Endothelial cell of umbilical vein (primary cell): Measurements from ENCODE around the gene MFN2. TPM values are rescaled to one million over a fixed set of nuclear protein-coding genes. Genes with fewer than 3 reads are reported as not detected.

Source experiments
- BruUV-seq: library from RNA; stranded (reverse); fragments of 400-500 nt; replicated peaks from 2 replicates; lab custom pipeline; 2021; lab: Mats Ljungman, UMichigan
- CTCF ChIA-PET: fragments of 300-600, 350-600 bp; sonication (Branson Sonifier 250); formaldehyde crosslinking; loops from one replicate; lab custom pipeline; 2021; ENCODE audit warnings: antibody characterized with exemption, inconsistent platforms; lab: Charles Lee
- POLR2A ChIA-PET: fragments of 300-600, 350-600 bp; sonication (Branson Sonifier 250); formaldehyde crosslinking; loops from one replicate; lab custom pipeline; 2021; ENCODE audit warnings: antibody characterized with exemption, inconsistent platforms; lab: Charles Lee
- DNase-seq: peaks from one replicate; pipeline ENCODE4 v3.0.0-alpha.2; 2011; ENCODE audit warnings: low read depth, low spot score
- FAIRE-seq: peaks from 2 replicates; lab custom pipeline; 2011; peaks lifted over from hg19 to GRCh38; lab: Jason Lieb, UNC
- H2AFZ ChIP-seq: 2 replicates; pipeline ENCODE4 v1.6.0; 2012; ENCODE audit warnings: low read depth, low read length, control low read depth, inconsistent platforms
- H3K27ac ChIP-seq: 2 replicates; pipeline ENCODE4 v1.5.1; 2011; ENCODE audit warnings: low read depth, mild to moderate bottlenecking, control low read depth, low read length, moderate library complexity; ENCODE audit not compliant: insufficient read depth
- H3K27me3 ChIP-seq, 2 experiments: 2 replicates each; pipeline versions ENCODE4 v1.6.0 to v1.6.1; 2011; ENCODE audit warnings: low read length in 2 of 2, mixed read lengths in 1 of 2; ENCODE audit not compliant: control insufficient read depth in 2 of 2, insufficient read depth in 2 of 2
- H3K36me3 ChIP-seq, 2 experiments: 2 replicates in 1 of 2; 3 replicates in 1 of 2; pipeline ENCODE4 v1.5.1; 2011; ENCODE audit warnings: low read length in 2 of 2, mild to moderate bottlenecking in 1 of 2, moderate library complexity in 1 of 2; ENCODE audit not compliant: control insufficient read depth in 2 of 2, insufficient read depth in 2 of 2; ENCODE audit errors: extremely low read depth in 1 of 2
- H3K4me1 ChIP-seq: 3 replicates; pipeline ENCODE4 v1.5.1; 2011; ENCODE audit warnings: mild to moderate bottlenecking, low read length; ENCODE audit not compliant: control insufficient read depth, insufficient read depth; ENCODE audit errors: extremely low read depth
- H3K4me2 ChIP-seq: 2 replicates; pipeline ENCODE4 v1.6.1; 2011; ENCODE audit warnings: low read length, control low read depth, mixed read lengths; ENCODE audit not compliant: insufficient read depth
- H3K4me3 ChIP-seq, 3 experiments: fragments of 200-600 bp in 1 of 3; sonication (generic), shearing (Covaris generic) in 1 of 3; replicated peaks in 1 of 3; 2 replicates each; pipeline ENCODE4 v1.5.1; 2011 to 2016; ENCODE audit warnings: control low read depth in 3 of 3, low read length in 3 of 3, mild to moderate bottlenecking in 2 of 3, inconsistent platforms in 1 of 3, low read depth in 1 of 3, moderate library complexity in 1 of 3; ENCODE audit not compliant: insufficient read depth in 1 of 3
- H3K79me2 ChIP-seq: 2 replicates; pipeline ENCODE4 v1.6.0; 2012; ENCODE audit warnings: low read length, inconsistent platforms; ENCODE audit not compliant: control insufficient read depth, insufficient read depth
- H3K9ac ChIP-seq: replicated peaks from 2 replicates; pipeline ENCODE3; 2011; ENCODE audit warnings: low read length, control low read depth; ENCODE audit not compliant: insufficient read depth; ENCODE audit errors: extremely low read depth
- H3K9me1 ChIP-seq: replicated peaks from 3 replicates; pipeline ENCODE4 v1.6.0; 2011; ENCODE audit warnings: mild to moderate bottlenecking, low read length; ENCODE audit not compliant: control insufficient read depth, insufficient read depth; ENCODE audit errors: extremely low read depth
- H3K9me3 ChIP-seq: replicated peaks from 2 replicates; pipeline ENCODE4 v1.5.1; 2012; ENCODE audit warnings: low read length, inconsistent platforms; ENCODE audit not compliant: control insufficient read depth, insufficient read depth
- H4K20me1 ChIP-seq: replicated peaks from 2 replicates; pipeline ENCODE3; 2011; ENCODE audit warnings: mild to moderate bottlenecking, low read length; ENCODE audit not compliant: control insufficient read depth, insufficient read depth; ENCODE audit errors: extremely low read depth
- CTCF ChIP-seq, 2 donors: IDR thresholded peaks; 1 replicate in 1 of 2; 2 replicates in 1 of 2; pipeline ENCODE4 v1.5.1; 2011; ENCODE audit warnings: low read length in 2 of 2, mild to moderate bottlenecking in 2 of 2, moderate library complexity in 2 of 2, control low read depth in 1 of 2, inconsistent platforms in 1 of 2, low read depth in 1 of 2; ENCODE audit not compliant: insufficient read depth in 1 of 2; ENCODE audit errors: extremely low read depth in 1 of 2
- EZH2 ChIP-seq: IDR thresholded peaks from 2 replicates; pipeline ENCODE4 v1.6.1; 2012; ENCODE audit warnings: borderline replicate concordance, low read depth, mild to moderate bottlenecking, moderate library complexity, low read length, inconsistent platforms; ENCODE audit not compliant: severe bottlenecking
- FOS ChIP-seq: IDR thresholded peaks from 2 replicates; pipeline ENCODE4 v1.6.1; 2011; ENCODE audit warnings: mild to moderate bottlenecking, low read length, moderate library complexity, borderline replicate concordance; ENCODE audit not compliant: insufficient read depth
- GATA2 ChIP-seq: IDR thresholded peaks from 2 replicates; pipeline ENCODE4 v1.7.0; 2011; ENCODE audit warnings: low read depth, mild to moderate bottlenecking, moderate library complexity, mixed read lengths, low read length; ENCODE audit not compliant: insufficient read length, insufficient read depth
- JUN ChIP-seq: IDR thresholded peaks from 2 replicates; pipeline ENCODE4 v1.6.1; 2011; ENCODE audit warnings: borderline replicate concordance, low read depth; ENCODE audit not compliant: insufficient read length, insufficient read depth
- MAX ChIP-seq: IDR thresholded peaks from 2 replicates; pipeline ENCODE4 v1.6.1; 2011; ENCODE audit not compliant: insufficient read depth, insufficient read length
- MYC ChIP-seq: IDR thresholded peaks from one replicate; pipeline ENCODE4 v1.6.1; 2011; ENCODE audit warnings: mild to moderate bottlenecking, low read depth, low read length
- POLR2A ChIP-seq: IDR thresholded peaks from 2 replicates; pipeline ENCODE4 v1.6.1; 2012; ENCODE audit warnings: low read depth, mild to moderate bottlenecking, control low read depth, low read length
- POLR2AphosphoS5 ChIP-seq: IDR thresholded peaks from 2 replicates; pipeline ENCODE4 v1.6.1; 2012; ENCODE audit warnings: low read depth, mild to moderate bottlenecking, control low read depth, low read length, moderate library complexity; ENCODE audit not compliant: insufficient read depth
- dilution Hi-C: fragments of 300-500 bp; cut with MboI; formaldehyde crosslinking; loops from one replicate; pipeline ENCODE4 v1.15.0; 2019; ENCODE audit warnings: low sequenced_read_pairs; ENCODE audit not compliant: extremely low pct_ligation_motif_present
- intact Hi-C: fragments of 100-400 bp; cut with micrococcal nuclease; formaldehyde crosslinking; loops from one replicate; pipeline ENCODE4 v1.10.0; 2022
- polyA plus RNA-seq, 4 experiments: library from polyadenylated mRNA; depleted of rRNA in 3 of 4; stranded (reverse) in 3 of 4; unstranded in 1 of 4; fragments of >200 nt; gene quantifications; 2 replicates each; pipeline versions ENCODE4 v1.2.1 to v1.2.3, GENCODE V29; 2011 to 2012; ENCODE audit warnings: missing spikeins in 1 of 4
- total RNA-seq: library from RNA; stranded (reverse); gene quantifications from 2 replicates; pipeline ENCODE4 v1.2.3, GENCODE V29; 2021

MFN2 gene
- total and polyA plus RNA-seq, 2 donors (not counting 3 experiments of a cell fraction or from before 2014, with no cell fraction given) = 51.4 to 82.4 TPM

- H3K4me2 ChIP-seq = no peak overlapping the region
- CTCF ChIA-PET = interaction anchor here (0.8 kb wide), 1 partner anchor 23 kb away, joined by 3 read pairs; no protein-coding TSS in a partner anchor
- no peaks in the 10 kb centered on the region for H3K9me1 ChIP-seq
- no peak overlapping the region for H3K27ac ChIP-seq
- no peak overlapping the region for H2AFZ ChIP-seq
- POLR2A ChIA-PET = no interaction called here
- H3K9ac ChIP-seq = no peak overlapping the region
- H4K20me1 ChIP-seq = no peaks in the 10 kb centered on the region
- no peaks in the 10 kb centered on the region for H3K36me3 ChIP-seq
- TF ChIP-seq JUN (no peak), GATA2 (no peak), POLR2A (no peak), MAX (no peak), FOS (no peak), EZH2 (no peak), POLR2AphosphoS5 (no peak), CTCF (IDR thresholded peaks at IDR 0.05; ENCODE audit: extremely low read depth in 1 of 2, insufficient read depth in 1 of 2, low read depth in 1 of 2, low read length in 2 of 2) (no peak), MYC (no peak)
- H3K4me1 ChIP-seq = no peaks in the 10 kb centered on the region
- no peak overlapping the region for H3K4me3 ChIP-seq
- no peak for DNase-seq
- peaks cover under 1 to 2% of the 10 kb centered on the region in 2 experiments for H3K27me3 ChIP-seq
- no peaks in the 10 kb centered on the region for H3K79me2 ChIP-seq
- no peaks in the 10 kb centered on the region for H3K9me3 ChIP-seq
- dilution Hi-C loops = no loop called here
- intact Hi-C loops = no loop called here
- no peak for FAIRE-seq
- no TSS peak for BruUV-seq
Measured at GRCh38 chr1:12056331-12056841, 76.1 kb downstream of the MFN2 start.
